ENCODE measurements around the gene GFY.

- TF ChIP-seq, protein P1, sequence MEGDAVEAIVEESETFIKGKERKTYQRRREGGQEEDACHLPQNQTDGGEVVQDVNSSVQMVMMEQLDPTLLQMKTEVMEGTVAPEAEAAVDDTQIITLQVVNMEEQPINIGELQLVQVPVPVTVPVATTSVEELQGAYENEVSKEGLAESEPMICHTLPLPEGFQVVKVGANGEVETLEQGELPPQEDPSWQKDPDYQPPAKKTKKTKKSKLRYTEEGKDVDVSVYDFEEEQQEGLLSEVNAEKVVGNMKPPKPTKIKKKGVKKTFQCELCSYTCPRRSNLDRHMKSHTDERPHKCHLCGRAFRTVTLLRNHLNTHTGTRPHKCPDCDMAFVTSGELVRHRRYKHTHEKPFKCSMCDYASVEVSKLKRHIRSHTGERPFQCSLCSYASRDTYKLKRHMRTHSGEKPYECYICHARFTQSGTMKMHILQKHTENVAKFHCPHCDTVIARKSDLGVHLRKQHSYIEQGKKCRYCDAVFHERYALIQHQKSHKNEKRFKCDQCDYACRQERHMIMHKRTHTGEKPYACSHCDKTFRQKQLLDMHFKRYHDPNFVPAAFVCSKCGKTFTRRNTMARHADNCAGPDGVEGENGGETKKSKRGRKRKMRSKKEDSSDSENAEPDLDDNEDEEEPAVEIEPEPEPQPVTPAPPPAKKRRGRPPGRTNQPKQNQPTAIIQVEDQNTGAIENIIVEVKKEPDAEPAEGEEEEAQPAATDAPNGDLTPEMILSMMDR (IDR thresholded peaks at IDR 0.05), result no peak
- TF ChIP-seq POLR2A (IDR thresholded peaks at IDR 0.05), result no peak
Observed at GRCh38 chr19:49445997-49446396, 20.8 kb downstream of the GFY start.

All from adrenal gland (tissue), 5 donors.